Fibroblast of skin of left biceps (primary cell): ENCODE results near the gene RALY.
"Not testable (repeated sequence)": the region's sequence is repeated elsewhere in the genome, so short reads cannot be mapped to it uniquely, and the experiment has no call there.

Experiments used
- DNase-seq, 2 experiments: peaks; one replicate each; pipeline ENCODE4 v3.0.0-alpha.2; 2013; ENCODE audit warnings: low read depth in 2 of 2

The RALY gene

GRCh38 chr20:34105978-34106675, 112.4 kb downstream of the RALY start:
- DNase-seq, result no peak

GRCh38 chr20:34108616-34109174, 115.0 kb downstream of the RALY start:
- DNase-seq, result no peak

- no peak for DNase-seq
These were observed 115.7 kb downstream of the RALY start for GRCh38 chr20:34109442-34109841.

GRCh38 chr20:34110025-34110744, 116.5 kb downstream of the RALY start:
- DNase-seq, result no peak

- no peak for DNase-seq
These were observed 117.3 kb downstream of the RALY start for GRCh38 chr20:34110745-34111641.

- DNase-seq, result peak; percentile 97
These were observed 118.2 kb downstream of the RALY start, which contains the start of gene EIF2S2 for GRCh38 chr20:34111702-34112599. EIF2S2 (minus strand) TSS chr20:34112243; CDS start chr20:34112110, 133 bp downstream.

- no peak for DNase-seq
These were observed 118.9 kb downstream of the RALY start for GRCh38 chr20:34112600-34113101.

GRCh38 chr20:34114809-34115208, 121.1 kb downstream of the RALY start:
- DNase-seq, result no peak

- no peak for DNase-seq
These were observed 121.5 kb downstream of the RALY start for GRCh38 chr20:34115232-34115631.

- DNase-seq, result no peak
These were observed 126.5 kb downstream of the RALY start for GRCh38 chr20:34120213-34120612.

- DNase-seq, result no peak
These were observed 128.7 kb downstream of the RALY start for GRCh38 chr20:34122274-34122980.

- DNase-seq, result no peak
These were observed 129.6 kb downstream of the RALY start for GRCh38 chr20:34123309-34123708.

GRCh38 chr20:34124469-34125249, 130.9 kb downstream of the RALY start:
- no peak for DNase-seq

- no peak for DNase-seq
These were observed 134.1 kb downstream of the RALY start for GRCh38 chr20:34127792-34128191.

GRCh38 chr20:34129518-34130162, 135.9 kb downstream of the RALY start:
- DNase-seq, result no peak

GRCh38 chr20:34131491-34131890, 137.8 kb downstream of the RALY start:
- no peak for DNase-seq

- DNase-seq, result not testable (repeated sequence)
These were observed 138.8 kb downstream of the RALY start for GRCh38 chr20:34132491-34132890.

- DNase-seq, result not testable (repeated sequence)
These were observed 139.2 kb downstream of the RALY start for GRCh38 chr20:34132943-34133342.
